ENCODE data around the gene PPP1R15A. TPM values are rescaled to one million over a fixed set of nuclear protein-coding genes. Genes with fewer than 3 reads are reported as not detected.
A peak's percentile ranks its signal among the peaks of the same experiment; 100 is the strongest.

PPP1R15A gene
- total and polyA plus RNA-seq, 2 experiments from 2014 or later, result 63.8 to 78.9 TPM

- Histone ChIP-seq H3K79me2 (ENCODE audit: insufficient read depth) (no peaks in the 10 kb centered on the region), H3K9me3 (ENCODE audit: low read depth) (no peaks in the 10 kb centered on the region), H3K9ac (no peak overlapping the region), H4K20me1 (ENCODE audit: insufficient read depth) (no peaks in the 10 kb centered on the region), H3K36me3 (ENCODE audit: low read depth) (no peaks in the 10 kb centered on the region; the same call in 1 of the 2 replicates), H3K4me1 (ENCODE audit: insufficient read depth) (no peaks in the 10 kb centered on the region; the same call in 1 of the 2 replicates), H3K9me2 (ENCODE audit: insufficient read depth) (no peaks in the 10 kb centered on the region), H3K27ac (no peak overlapping the region), H3K4me2 (ENCODE audit: unreplicated experiment) (no peak overlapping the region), H3K27me3 (replicated peaks; ENCODE audit: insufficient read depth) (no peaks in the 10 kb centered on the region), H3K4me3 (no peak overlapping the region), H2AFZ (no peak overlapping the region), H3F3A (ENCODE audit: insufficient read depth) (no peaks in the 10 kb centered on the region)
- no peak for DNase-seq
- TF ChIP-seq EZH2phosphoT487 (IDR thresholded peaks at IDR 0.05; ENCODE audit: insufficient read depth, low read depth), result no peak
- TF ChIP-seq EZH2 (IDR thresholded peaks at IDR 0.05; ENCODE audit: insufficient read depth, poor library complexity, severe bottlenecking), result no peak
- WGBS, 2 experiments (ENCODE audit: low coverage in 1 of 2, low lambda C conversion rate in 2 of 2, missing lambda C conversion rate in 2 of 2), result 95 to 98% methylated on average over 4 of the region's 4 CpGs
- in situ Hi-C loops (cut with MboI), result no loop called here
Observed at GRCh38 chr19:48830965-48831364, 41.3 kb upstream of the PPP1R15A start.

GRCh38 chr19:48833049-48833448 lies 39.2 kb upstream of the PPP1R15A start:
- no peaks in the 10 kb centered on the region for H3K9me3 ChIP-seq (ENCODE audit: low read depth)
- no peak overlapping the region for H2AFZ ChIP-seq
- H3K9me2 ChIP-seq (ENCODE audit: insufficient read depth), result no peaks in the 10 kb centered on the region
- no peaks in the 10 kb centered on the region for H3K27me3 ChIP-seq (replicated peaks; ENCODE audit: insufficient read depth)
- no peaks in the 10 kb centered on the region for H3K79me2 ChIP-seq (ENCODE audit: insufficient read depth)
- TF ChIP-seq EZH2phosphoT487 (IDR thresholded peaks at IDR 0.05; ENCODE audit: insufficient read depth, low read depth), result no peak
- no peak for TF ChIP-seq EZH2 (IDR thresholded peaks at IDR 0.05; ENCODE audit: insufficient read depth, poor library complexity, severe bottlenecking)
- H3K27ac ChIP-seq, result no peak overlapping the region
- no peaks in the 10 kb centered on the region for H3F3A ChIP-seq (ENCODE audit: insufficient read depth)
- no peaks in the 10 kb centered on the region for H4K20me1 ChIP-seq (ENCODE audit: insufficient read depth)
- no peak overlapping the region for H3K9ac ChIP-seq
- H3K4me1 ChIP-seq (ENCODE audit: insufficient read depth), result peaks cover 8% of the 10 kb centered on the region
- WGBS, 2 experiments (ENCODE audit: low coverage in 1 of 2, low lambda C conversion rate in 2 of 2, missing lambda C conversion rate in 2 of 2), result 88 to 91% methylated on average over 4 to 5 of the region's 5 CpGs
- in situ Hi-C loops (cut with MboI), result no loop called here
- no peak overlapping the region for H3K4me2 ChIP-seq (ENCODE audit: unreplicated experiment)
- no peak for DNase-seq
- H3K4me3 ChIP-seq, result no peak overlapping the region
- H3K36me3 ChIP-seq (ENCODE audit: low read depth), result no peaks in the 10 kb centered on the region; the same call in 1 of the 2 replicates

DNA sequence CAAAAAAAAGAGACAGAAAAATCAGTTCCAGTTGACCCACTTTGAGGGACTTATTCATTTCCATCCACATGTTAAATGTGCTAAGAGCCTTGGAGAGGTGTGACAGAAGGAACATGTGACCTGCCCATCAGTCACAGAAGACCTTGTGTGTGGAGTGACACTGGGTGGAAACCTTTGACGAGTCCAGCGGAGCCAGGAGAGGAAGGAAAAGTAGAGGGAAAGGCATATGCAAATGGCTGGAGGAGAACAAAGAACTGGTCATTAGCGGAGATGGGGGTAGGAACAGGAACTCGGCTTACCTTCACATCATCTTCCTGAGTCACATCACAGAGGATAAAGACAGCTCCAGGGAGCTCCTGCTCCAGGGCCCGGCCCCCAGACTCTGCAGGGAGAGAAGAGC lies 38.2 kb upstream of the PPP1R15A start:
- H3K27ac ChIP-seq, result no peak overlapping the region
- H3K9me3 ChIP-seq (ENCODE audit: low read depth), result no peaks in the 10 kb centered on the region
- DNase-seq, result no peak
- H3F3A ChIP-seq (ENCODE audit: insufficient read depth), result no peaks in the 10 kb centered on the region
- no peaks in the 10 kb centered on the region for H3K79me2 ChIP-seq (ENCODE audit: insufficient read depth)
- WGBS, 2 experiments (ENCODE audit: low coverage in 1 of 2, low lambda C conversion rate in 2 of 2, missing lambda C conversion rate in 2 of 2), result 61 to 67% methylated on average over 5 of the region's 5 CpGs
- H3K4me1 ChIP-seq (ENCODE audit: insufficient read depth), result peaks cover 8% of the 10 kb centered on the region
- H3K4me3 ChIP-seq, result no peak overlapping the region
- no peak overlapping the region for H2AFZ ChIP-seq
- H3K9me2 ChIP-seq (ENCODE audit: insufficient read depth), result no peaks in the 10 kb centered on the region
- no peaks in the 10 kb centered on the region for H3K27me3 ChIP-seq (replicated peaks; ENCODE audit: insufficient read depth)
- H3K4me2 ChIP-seq (ENCODE audit: unreplicated experiment), result no peak overlapping the region
- TF ChIP-seq EZH2 (IDR thresholded peaks at IDR 0.05; ENCODE audit: insufficient read depth, poor library complexity, severe bottlenecking), result no peak
- no peak for TF ChIP-seq EZH2phosphoT487 (IDR thresholded peaks at IDR 0.05; ENCODE audit: insufficient read depth, low read depth)
- in situ Hi-C loops (cut with MboI), result no loop called here
- H3K36me3 ChIP-seq (ENCODE audit: low read depth), result no peaks in the 10 kb centered on the region; the same call in 1 of the 2 replicates
- H3K9ac ChIP-seq, result no peak overlapping the region
- H4K20me1 ChIP-seq (ENCODE audit: insufficient read depth), result no peaks in the 10 kb centered on the region

DNA sequence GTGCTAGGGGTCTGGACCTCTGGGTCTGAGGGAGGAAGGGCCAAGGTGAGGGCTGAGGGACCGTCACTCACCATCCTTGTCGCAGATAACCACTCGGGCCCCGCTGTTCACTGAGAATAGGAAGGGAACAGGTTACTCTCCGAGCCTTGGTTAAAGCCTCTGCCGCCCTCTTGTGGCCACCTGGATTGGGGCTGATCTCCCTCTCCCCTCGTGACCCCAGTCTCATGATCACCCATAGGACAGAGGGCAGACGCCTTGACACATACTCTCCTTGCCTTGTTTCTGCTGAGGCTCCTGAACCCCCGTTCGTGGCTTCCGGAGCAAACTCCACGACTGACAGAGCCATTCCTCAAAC lies 36.5 kb upstream of the PPP1R15A start:
- Histone ChIP-seq H3K27me3 (replicated peaks; ENCODE audit: insufficient read depth) (no peaks in the 10 kb centered on the region), H3K36me3 (ENCODE audit: low read depth) (no peaks in the 10 kb centered on the region; the same call in 1 of the 2 replicates), H3K9ac (peak overlapping the region; percentile 70), H3K9me2 (ENCODE audit: insufficient read depth) (no peaks in the 10 kb centered on the region), H3K4me3 (peak overlapping the region; percentile 61), H3K27ac (peak overlapping the region; percentile 44), H4K20me1 (ENCODE audit: insufficient read depth) (no peaks in the 10 kb centered on the region), H3F3A (ENCODE audit: insufficient read depth) (no peaks in the 10 kb centered on the region), H3K79me2 (ENCODE audit: insufficient read depth) (no peaks in the 10 kb centered on the region), H3K4me1 (ENCODE audit: insufficient read depth) (peaks cover 8% of the 10 kb centered on the region), H3K9me3 (ENCODE audit: low read depth) (no peaks in the 10 kb centered on the region), H3K4me2 (ENCODE audit: unreplicated experiment) (peak overlapping the region; percentile 64), H2AFZ (peak overlapping the region; percentile 83)
- in situ Hi-C loops (cut with MboI), result no loop called here
- no peak for TF ChIP-seq EZH2 (IDR thresholded peaks at IDR 0.05; ENCODE audit: insufficient read depth, poor library complexity, severe bottlenecking)
- no peak for TF ChIP-seq EZH2phosphoT487 (IDR thresholded peaks at IDR 0.05; ENCODE audit: insufficient read depth, low read depth)
- WGBS, 2 experiments (ENCODE audit: low coverage in 1 of 2, low lambda C conversion rate in 2 of 2, missing lambda C conversion rate in 2 of 2), result 1% methylated on average over 9 to 12 of the region's 12 CpGs
- DNase-seq, result peak; percentile 90

Data from GM23248 (cell line).